HG03103 (cell line): ENCODE data around the gene GSG1L.

ENCODE experiments used
- ATAC-seq: cut with Tn5 transposase; IDR thresholded peaks from one replicate; pipeline ENCODE4 v1.9.1; 2021; ENCODE audit warnings: low read depth; ENCODE audit not compliant: unreplicated experiment

GSG1L gene

GRCh38 chr16:27781981-27782880, 281.3 kb downstream of the GSG1L start:
- no peak for ATAC-seq

DNA sequence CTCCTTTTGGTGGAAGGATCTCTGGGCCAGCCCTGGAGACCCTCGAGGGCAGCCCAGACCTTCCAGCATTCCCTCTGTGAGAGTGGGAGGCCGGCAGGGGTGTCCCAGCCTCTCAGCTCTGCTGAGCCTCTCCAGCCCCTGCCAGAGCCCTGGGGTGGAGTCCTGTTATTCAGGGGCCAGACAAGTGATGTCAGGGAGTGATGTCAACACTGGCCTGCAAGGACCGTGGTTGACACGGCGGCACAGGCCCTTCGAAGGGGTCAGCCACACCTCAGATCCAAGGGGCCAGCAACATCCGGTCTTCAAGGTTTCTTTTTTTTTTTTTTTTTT, 282.4 kb downstream of the GSG1L start:
- ATAC-seq, result no peak

DNA sequence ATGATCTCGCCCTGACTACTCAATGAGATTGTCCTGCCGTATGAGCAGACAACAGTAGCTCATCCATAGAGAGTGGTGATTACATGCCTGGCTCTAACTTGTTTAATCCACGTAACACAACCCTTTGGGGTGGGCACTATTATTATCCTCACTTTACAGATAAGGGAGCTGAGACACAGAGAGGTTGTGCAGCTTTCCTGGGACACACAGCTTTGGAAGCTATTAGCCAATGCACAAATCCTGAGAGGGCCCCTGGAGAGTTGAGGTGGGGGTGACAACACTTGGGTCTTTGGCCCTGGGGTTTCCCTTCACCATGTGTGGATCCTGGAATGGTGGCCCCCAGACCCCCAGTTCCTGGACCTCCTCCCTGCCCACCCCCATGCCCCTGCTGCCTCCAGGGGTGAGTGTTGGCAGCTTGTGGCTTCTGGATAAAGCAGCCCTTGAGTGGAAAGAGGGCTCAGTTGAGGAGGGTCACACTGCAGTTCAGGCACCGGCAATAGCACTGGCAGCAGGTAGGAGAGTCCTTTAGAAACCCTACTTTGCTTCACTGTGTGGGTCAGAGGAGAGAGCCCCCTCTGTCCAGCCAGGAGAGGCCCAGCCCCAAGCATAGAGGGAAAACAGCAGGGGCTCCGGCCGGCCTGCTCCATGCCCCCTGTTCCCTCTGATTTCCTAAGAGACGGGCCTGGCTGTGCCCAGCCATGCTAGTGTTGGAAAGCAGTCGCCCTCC, 282.9 kb downstream of the GSG1L start:
- no peak for ATAC-seq

- ATAC-seq, result no peak
Observed at GRCh38 chr16:27779641-27780164, 283.8 kb downstream of the GSG1L start.

DNA sequence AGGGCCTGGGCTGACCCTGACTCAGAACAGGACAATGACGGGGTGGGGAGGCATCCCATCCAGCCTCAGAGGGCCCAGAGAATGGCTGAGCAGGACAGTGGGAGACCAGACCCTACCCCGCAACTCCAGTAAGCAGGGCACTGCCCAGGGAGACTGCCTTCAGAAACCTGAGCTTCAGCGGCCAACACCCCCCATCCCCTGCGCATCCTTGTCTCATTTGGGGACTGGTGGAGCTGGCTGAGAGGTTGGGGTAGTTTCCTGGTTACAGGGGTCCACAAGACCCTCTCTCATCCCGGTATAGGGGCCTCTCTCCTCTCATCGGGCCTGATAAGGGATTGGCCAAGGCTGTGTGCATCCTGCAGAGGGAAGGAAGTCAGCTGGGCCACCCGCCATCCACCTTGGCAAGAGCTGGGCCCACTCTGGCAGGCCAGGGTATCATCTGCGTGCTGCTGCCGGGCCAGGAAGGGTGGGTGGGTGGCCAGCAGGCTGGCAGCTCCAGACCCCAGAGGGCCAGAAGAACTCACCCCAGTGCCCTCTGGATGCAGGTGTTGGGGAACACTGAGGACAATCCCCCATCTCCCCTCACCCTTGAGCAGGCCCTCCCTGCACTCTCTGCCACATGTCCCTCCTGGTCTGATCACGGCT, 284.5 kb downstream of the GSG1L start:
- no peak for ATAC-seq

DNA sequence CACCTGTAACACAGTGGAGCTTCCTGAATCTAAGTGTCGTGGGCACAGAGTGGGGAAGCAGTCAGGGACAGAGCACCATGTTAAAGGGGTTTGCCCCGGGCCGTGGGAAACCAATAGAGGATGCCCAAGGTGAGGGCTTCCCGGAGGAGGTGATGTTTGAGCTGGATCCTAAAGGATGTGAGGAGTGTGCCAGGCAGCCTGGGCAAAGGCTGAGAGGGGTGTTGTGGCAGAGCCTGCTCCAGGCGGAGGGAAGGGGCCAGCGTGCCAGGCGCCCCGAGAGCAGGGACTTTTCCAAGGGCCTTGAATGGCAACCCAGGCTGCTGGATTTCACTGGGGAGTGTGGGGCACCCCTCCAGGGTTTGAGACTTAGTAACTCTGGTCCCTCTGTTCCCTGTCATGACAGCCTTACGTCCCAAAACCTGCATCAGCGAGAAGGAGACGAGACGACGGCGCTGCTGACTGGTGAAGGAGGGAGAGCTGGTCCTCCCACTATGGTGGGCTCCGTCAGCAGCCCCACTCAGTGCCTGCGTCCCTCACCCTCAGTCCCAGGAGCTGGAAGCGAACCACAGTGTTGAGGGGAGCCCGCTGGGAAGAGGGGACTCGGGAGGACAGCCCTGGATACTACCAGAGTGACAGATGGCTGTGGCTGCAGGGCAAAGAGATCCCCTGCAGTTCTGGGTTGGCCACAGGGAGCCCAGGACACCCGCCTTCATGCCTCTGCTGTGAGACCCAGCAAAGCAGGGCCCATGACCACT, 285.2 kb downstream of the GSG1L start:
- ATAC-seq, result no peak

- ATAC-seq, result no peak
Observed at GRCh38 chr16:27777527-27777926, 286.0 kb downstream of the GSG1L start.

DNA sequence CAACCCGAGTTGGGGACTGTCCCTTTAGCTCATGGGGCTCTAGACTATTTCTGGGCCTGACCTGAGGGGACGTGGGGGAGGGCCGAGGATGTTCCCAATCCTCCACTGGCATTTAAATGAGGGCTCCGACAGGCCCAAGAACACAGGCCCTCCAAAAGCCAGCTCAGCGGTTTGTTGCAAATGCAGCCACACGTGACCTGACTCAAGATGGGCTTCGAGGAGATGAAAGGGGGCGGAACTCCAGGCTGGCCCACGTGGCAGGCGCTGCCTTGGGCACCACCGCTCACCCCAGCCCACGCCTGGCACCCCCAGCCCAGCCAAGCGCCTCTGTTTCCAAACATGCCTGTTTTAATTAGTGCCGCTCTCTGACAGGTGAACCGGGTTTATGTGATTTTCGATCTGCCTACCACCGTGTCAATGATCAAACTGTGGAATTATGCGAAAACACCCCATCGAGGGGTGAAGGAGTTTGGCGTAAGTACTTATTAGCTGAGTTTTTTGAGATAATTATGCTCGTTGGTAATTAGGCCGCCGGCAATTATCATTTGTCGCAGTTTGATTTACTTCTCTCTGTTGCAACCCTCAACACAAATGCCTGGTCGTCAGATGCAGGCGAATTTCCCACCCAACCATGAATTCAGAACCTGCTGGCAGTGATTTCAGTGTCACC, 286.8 kb downstream of the GSG1L start:
- no peak for ATAC-seq

DNA sequence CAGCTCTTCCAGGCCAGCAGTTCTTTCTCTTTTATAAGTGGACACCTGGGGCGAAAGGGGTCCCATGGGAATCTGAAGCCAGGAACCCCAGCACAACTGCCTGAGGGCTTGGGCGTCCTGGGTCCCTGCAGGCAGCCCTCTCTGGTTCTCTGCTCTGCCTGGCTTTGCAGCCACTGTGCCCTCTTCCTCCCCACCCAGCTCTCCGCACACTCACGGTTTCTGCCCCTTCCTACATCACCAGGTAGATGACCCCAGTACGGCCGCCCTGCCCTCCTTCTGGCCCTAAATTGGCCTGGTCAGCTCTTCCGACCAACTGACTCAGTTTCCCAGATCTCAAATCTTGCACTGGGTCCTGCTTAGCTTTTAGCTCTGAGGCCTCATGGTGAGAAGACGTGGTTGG, 288.3 kb downstream of the GSG1L start:
- ATAC-seq, result no peak

- ATAC-seq, result no peak
Observed at GRCh38 chr16:27774779-27775178, 288.7 kb downstream of the GSG1L start.

DNA sequence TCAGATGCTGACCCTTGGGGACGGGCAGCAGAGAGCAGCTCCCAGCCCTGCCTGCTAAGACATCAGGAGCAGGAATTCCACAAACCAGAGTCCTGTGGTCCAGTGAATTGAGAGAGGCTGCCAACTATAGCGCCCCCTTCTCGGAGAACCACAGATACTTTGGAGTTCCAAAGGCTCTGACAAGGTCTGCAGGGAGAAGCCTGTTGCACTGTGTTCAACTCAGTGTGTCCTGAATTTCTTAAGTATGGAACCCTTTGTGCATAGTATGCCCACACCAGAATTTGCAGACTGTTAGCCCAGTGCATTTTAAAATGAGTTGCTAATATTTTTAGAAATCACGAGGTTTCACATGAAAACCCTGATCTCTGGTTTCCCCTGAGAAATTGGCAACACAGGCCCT, 290.2 kb downstream of the GSG1L start:
- ATAC-seq, result no peak

DNA sequence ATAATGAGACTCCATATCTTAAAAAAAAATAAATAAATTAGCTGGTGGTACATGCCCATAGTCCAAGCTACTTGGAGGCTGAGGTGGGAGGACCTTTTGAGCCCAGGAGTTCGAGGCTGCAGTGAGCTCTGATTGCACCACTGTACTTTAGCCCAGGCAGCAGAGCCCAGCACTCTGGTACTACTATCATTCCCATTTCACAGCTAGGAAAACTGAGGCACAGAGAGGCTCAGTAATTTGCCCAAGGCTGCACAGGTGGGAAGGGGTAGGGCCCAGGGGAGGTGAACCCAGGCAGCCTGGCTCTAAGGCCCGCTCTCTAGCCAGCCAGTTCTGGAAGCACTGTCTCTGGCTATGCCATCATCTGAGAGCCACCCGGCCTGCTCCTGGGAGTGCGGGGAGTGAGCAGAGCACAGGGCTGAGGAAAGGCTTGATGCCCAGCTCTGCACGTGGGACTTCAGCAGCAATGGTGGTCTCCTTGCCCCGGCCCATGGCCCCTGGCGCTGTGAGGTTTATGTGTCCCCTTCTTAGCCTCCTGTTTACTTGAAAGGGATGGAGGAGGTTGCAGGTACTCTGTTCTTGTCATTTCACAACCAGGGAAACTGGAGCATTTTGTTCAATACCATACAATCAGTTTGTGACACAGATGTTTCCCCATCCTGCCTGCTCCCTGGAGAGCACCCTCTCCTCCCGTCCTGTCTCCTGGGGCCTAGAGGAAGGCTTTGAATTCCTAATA, 291.3 kb downstream of the GSG1L start:
- ATAC-seq, result no peak

- ATAC-seq, result no peak
Observed at GRCh38 chr16:27771201-27771910, 292.2 kb downstream of the GSG1L start.

DNA sequence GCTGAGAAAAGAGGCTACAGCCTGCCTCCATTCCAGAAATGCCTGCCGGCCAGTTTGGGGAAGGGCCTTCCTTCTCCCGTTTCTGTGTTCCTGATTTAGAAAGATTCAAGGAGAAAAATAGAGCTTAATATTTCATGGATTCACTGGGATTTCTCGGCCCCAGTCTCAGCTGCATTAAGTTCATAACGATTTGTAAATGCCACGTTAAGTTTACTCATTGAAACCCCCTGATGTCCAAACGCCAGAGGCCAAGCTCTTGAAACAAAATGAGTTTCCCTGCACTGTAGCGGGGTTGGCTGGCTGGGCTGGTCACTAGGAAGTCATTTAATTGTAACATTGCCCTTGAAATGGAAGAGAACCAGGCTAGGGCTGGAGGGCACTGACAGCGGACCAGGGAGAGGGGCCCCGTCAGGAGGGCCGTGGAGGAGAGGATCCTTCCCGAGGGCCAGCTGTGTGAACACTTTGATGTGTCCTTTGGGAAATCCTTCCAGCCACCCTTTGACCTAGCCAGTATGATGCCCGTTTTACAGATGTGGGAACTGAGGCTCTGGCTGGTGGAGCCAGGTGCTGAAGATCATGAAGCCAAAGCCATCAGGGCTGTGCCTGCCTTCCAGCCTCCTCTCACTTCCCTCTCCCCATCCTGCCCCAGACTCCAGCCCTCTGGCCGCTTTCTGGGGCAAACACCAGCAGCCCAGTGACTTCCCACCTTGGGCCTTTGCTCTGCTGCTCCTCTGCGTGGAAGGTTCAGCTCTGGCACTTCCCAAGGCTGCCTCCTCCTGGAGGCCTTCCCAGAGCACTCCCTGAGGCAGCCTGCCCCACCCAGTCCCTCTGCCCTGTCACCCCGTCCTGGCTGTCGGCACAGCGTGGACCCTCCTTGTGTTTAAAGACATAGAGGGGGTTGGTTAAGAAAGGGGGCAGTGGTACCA, 293.0 kb downstream of the GSG1L start:
- no peak for ATAC-seq

- ATAC-seq, result no peak
Observed at GRCh38 chr16:27769561-27770255, 293.8 kb downstream of the GSG1L start.

- no peak for ATAC-seq
Observed at GRCh38 chr16:27768651-27769272, 294.8 kb downstream of the GSG1L start.
